Lung microvascular endothelial cell (primary cell): ENCODE measurements around the gene SH3D21. TPM values are rescaled to one million over a fixed set of nuclear protein-coding genes. Genes with fewer than 3 reads are reported as not detected.

Experiments
- DNase-seq, 2 donors: peaks; one replicate each; pipeline versions ENCODE4 v3.0.0 to v3.0.0-alpha.2; 2010; ENCODE audit warnings: low read depth in 2 of 2
- total RNA-seq: library from RNA; depleted of rRNA; stranded (reverse); fragments of >200 nt; gene quantifications from 2 replicates; pipeline ENCODE4 v1.2.1, GENCODE V29; 2014

Gene SH3D21
- total RNA-seq, 1 donor from 2014 or later = 0.99 TPM

DNA sequence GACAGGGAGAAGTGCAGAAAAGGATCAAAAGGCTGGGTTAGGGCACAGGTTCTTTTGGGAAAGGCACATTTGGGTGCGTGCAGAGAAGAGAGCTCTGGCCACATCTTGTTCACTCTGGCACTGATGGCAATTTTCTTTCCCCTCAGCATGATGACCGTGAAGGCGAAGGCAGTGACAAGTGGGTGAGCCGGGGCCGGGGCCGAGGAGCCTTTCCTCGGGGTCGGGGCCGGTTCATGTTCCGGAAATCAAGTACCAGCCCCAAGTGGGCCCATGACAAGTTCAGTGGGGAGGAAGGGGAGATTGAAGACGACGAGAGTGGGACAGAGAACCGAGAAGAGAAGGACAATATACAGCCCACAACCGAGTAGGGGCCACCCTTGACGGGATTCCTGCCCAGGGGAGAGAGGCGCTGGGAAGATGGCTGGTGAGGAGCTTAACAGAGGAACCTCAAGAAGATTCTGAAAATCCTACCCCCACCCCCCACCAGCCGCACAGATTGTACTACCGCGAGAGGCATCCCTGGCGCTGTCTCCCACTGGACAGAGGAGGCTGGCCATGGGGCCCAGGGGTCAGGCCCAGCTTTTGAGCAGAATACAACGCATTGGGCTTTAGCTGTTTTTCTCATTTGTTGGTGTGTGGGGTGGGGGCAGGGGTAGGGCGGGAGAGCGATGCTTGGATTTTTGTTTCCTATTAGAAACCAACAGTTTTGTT lies 2.4 kb upstream of the SH3D21 start:
- DNase-seq = no peak

DNA sequence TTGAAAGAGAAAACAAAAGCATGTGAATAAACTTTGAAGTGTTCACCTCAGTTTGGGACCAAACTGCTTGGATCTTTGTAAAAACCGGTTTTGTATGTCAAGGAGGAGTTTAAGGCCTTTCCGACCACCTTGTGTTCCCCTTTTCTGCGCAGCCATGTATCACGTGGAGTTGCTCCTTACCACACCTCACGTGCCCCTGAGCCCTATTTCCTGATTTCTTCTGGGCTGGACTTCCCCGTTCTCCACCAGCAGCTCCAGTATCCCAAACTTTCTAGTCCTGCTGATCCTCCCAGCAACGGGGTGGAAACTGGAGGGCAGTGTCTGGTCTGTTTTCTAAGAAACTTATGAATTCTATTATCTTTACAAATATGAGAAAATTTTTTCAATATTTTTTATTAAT lies 1.6 kb upstream of the SH3D21 start:
- DNase-seq = no peak

DNA sequence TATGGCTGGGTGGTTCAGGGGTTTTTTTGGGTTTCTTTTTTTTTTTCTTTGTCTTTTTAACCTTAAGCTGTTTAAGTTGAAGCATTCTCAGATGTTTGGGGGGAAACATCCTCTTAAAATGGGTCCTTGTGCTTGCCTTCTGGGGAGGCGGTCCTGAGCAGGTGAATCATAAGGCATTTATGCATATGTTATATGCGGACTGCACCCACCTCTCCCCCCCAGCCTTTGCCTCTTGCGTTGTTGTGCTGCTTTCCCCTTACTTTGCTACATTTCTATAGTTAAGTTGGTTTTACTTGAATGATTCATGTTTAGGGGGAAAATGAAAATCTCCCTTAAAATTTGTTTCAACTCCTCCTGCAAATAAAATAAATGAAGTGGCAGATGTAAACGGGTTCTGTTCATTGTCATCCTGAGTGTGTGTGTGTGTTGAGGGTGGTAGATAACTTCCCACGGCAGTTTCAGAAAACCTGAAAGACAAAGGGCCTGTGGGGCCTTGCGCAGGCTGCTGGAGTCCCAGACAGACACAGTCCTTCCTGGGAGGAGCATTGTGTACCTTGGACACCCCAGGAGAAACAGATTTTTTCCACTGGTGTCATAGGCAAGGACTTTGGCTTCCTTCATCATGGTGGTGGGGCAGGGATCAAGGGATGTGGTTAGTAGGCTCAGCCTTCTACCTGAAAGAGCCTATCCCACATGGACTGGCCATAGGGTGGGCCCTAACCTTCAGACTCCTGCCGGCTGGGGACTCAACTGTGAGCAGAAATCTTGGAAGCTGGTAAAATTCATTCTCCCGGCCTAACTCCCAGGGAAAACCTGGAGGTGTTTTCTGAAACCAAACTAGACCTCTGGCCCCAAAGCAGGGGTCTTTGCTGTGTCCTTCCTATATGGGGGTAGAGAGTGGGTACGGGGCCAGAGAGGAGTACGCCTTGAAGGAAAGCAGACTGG lies 926 bp upstream of the SH3D21 start:
- no peak for DNase-seq

DNA sequence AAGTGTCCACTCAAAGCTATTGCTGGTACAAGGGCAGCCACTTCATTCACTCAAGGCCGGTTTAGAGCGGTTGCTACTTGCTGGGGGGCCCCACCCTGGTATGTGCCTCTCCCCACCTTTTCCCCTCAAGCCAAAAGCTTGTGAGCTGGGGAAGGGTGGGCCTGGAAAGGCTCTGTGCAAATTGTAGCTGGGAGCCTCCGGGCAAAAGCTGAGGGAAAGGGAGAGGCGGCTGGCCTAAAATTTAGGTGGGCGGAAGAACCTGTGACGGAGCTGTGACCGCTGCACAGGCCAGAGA lies 306 bp upstream of the SH3D21 start:
- DNase-seq = no peak

DNA sequence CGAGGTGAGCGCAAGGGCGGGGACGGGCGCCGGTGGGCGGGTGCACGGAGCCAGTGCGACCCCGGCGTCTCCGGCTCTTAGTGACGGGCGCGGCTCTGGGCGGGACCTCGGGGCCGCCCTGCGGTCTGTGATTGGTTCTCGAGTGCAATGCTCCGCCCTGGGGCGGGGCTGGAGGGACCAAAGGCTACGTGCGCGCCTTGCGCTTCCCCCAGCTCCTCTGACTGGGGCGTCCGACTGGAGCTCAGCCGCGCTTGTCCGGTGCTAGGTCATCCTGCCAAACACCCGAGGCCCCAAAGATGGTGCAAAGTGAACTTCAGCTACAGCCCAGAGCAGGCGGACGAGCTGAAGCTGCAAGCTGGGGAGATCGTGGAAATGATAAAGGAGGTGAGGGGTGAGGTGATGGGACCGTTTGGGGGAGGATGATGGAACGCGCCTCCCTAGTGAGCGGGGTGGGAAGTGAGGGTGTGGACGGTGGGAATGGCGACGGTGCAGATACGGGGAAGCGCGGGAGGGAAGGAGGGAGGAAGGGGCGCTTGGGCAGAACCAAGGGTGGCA lies 811 bp downstream of the SH3D21 start:
- peak; percentile 92 to 93 for DNase-seq

DNA sequence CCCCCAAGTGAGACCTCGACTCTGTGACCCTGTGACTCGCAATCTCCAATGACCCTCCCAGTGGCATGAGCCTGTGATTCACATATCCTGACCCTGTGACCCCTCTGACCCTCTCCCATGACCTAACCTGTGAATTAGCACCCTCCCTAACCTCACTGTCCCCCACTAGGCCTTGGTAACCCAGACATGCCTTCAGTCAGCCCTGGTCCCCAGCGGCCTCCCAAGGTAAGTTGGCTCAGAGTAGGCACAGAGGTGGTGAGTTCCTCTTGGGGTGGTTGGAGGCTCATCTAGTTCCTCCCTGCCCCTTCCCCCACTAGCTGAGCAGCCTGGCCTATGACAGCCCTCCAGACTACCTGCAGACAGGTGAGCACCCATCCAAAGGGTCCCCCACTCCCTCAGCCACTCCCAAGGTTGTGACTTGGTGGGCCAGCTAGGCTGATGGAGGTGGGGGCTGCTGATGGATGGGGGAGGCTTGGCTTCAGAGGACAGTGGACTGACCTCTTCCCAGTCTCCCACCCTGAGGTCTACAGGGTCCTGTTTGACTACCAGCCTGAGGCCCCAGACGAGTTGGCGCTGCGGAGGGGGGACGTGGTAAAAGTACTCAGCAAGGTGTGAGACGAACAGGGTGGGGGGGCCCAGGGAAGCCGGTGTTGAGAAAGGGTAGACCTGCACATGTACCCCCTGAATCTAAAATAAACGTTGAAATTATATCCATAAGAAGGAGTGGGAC lies 1.6 kb downstream of the SH3D21 start:
- DNase-seq = no peak

DNA sequence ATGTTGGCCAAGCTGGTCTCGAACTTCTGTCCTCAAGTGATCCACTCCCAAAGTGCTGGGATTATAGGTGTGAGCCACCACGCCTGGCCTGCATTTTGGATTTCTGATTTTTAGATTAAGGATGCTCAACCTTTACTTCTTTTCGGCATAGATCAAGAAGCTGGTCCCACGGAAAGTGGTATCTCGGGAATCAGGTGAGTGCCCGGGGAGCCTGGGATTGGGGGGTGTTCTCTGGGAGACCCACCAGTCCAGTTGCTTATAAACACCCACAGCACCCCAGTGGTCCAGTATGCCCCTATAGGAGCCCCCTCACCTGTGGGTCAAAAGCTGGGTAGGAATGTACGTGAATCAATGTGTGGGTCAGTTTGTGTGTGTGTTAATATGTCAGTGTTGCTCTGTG lies 3.2 kb downstream of the SH3D21 start:
- no peak for DNase-seq

DNA sequence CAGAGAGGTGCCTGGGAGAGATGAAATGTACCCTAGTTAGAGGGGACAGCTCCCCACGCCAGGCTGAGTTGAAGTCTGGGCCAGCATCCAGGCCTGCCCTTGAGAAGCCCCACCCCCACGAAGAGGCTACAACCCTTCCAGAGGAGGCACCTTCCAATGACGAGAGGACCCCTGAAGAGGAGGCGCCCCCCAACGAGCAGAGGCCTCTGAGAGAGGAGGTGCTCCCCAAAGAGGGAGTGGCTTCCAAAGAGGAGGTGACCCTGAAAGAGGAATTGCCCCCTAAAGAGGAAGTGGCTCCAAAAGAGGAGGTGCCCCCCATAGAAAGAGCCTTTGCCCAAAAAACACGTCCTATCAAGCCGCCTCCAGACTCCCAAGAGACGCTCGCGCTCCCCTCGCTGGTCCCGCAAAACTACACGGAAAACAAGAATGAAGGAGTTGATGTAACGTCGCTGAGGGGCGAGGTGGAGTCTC lies 14.2 kb downstream of the SH3D21 start:
- no peak for DNase-seq

DNA sequence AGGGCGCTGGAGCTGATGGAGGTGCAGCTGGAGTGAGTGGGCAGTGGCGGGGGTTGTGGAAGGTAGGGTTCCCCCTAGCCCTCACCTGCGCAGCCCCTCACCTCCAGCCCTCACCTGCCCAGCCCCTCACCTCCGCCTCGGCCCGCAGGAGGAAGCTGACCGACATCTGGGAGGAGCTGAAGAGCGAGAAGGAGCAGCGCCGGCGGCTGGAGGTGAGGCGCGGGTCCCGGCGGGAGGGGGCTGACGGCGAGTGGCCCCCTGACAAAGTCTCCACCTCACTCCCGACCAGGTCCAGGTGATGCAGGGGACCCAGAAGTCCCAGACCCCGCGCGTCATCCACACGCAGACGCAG lies 14.6 kb downstream of the SH3D21 start:
- DNase-seq = no peak

DNA sequence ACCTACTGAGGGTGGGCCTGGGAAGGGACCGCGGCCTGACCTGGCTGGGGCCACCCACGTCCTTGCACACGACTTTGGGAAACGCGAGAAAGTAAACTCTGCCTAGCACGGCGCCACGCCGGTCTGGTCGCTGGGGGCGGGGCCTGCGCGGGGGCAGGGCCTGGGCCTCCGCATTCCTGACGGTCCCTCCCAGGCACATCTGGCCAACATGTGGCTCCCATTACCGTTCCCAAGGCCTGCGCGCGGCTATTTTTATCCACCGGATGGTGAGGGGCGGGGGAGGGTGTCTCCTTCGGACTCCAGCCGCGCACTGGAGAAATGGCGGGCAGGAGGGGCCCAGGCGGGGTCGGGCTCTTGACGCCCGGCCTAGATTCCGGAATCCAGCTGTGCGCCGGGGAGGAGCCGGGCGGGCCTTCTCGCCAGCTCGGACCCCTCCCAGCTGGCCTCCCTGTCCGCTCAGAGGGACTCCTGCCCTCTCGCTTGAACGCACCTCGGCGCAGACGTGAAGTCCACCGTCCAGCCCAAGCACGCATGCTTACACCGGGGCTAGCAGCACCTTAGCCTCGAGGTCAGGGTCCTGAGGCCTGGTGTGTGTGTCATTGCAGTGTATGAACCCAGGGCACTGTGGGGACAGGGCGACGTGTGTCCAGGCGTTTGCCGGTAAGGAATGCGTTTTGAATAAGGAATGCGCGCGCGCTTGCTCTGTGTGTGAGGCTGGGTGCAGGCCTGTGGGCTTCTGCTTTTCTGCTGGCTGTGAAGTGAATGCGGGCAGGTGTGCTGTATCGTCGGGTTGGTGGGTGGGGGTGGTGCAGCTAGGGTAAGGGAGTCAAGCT lies 15.2 kb downstream of the SH3D21 start:
- no peak for DNase-seq

DNA sequence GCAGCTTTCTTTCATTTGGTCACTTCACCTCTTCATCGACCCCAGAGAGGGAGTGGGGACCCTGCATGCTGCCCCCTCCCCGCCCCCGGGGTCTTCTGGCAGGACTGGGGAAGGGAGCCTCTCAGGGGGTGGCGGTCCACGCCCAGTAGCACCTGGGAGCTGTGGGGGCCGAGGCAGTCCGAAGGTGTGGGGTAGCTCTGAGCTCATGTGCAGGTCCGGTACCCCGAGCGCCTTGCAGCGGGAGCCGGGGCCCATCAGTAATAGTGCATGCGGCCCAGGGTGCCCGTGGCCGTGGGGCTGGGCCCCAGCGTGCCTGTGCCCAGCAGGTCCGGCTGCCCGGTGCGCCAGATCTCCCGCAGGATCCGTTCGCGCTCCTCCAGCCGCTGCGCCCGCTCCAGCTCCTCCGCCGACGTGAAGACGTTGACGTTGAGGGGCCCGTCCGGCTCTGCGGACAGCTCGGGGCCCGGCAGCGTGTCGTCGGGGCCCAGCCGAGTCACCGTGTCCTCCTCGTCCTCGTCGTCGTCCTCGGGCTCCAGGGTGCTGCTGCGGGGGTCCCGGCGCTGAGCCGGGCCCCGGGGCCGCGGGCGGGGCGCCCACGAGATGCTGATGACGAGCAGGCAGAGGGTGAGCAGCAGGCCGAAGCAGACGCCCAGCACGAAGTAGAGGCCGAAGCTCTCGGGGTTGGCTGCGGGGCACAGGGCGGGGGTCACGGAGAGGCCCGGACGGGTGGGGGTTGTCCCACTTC lies 16.0 kb downstream of the SH3D21 start:
- no peak for DNase-seq

DNA sequence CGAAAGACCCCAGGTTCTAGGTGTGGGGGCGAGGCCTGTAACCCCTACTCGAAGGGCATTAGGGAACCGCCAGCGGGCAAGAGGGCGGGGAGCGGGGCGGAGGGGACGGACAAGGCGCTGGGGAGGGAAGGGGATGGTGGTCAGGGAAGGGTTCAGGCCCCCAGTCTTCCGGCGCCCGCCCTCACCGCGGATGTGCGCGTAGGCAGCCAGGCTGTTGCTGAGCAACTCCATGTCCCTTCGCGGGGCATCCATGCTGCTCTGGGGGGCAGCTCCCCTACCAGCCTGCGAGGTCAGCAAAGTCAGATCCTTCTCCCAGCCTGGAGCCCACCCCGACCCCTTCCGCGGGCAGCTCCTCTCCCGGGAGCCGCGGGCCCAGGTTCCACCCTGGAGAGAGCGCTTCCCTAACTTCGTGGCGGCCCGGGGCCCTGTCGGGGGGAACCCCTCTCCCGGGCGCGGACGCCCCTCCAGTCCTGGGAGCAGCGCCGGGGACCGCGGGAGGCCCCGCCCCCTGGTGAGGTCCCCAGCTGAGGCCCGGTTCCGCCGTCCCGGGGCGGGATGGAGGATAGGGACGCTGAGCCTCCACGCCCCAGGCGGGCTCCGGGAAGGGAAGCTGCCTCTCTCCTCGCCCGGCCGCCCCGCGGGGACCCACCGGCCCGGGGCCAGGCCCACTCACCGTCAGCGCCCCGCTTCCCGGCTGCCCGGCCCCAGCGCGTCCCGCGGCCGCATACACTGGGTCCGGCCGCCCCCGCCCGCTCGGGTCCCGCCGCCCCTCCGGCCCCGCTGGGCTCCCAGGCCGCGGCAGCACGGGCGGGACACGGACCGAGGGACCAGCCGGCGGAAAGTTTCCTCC lies 16.8 kb downstream of the SH3D21 start:
- peak; percentile 36 to 62 for DNase-seq

DNA sequence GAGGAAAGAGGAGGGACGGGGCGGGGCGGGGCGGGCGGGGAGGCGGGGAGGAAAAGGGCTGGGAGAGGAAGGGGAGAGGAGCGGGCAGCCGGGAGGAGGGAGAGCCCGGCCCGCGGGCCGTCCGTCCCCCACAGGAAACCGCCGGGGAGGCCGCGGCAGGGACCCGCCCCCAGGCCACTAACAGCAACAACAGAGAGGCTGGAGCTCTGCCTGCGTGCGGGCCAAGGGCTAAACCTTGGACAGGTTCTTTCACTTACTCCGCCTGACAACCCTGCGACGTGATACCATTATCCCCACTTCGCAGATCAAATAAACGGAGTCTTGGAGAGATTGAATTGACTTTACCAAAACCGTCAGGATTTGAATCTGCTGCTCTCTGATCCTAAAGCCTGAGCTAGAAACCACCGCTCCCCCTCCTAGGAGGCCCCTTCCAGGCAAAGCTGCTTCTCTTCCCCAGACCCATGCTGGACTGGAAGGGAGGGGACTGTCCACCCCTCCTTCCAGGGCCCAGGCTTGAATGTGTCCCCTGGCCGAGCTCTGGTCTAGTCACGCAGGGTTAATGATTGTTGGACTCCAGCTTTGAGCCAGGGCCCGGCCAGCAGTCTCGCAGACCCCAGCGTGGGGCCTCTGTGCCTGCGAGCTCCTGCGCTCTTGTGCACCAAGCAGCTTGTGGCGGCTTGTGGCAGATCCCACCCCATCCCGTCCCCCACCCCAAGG lies 17.6 kb downstream of the SH3D21 start, which contains the start of gene EVA1B:
Gene EVA1B (minus strand): TSS at position 10 of the 717 bp plus-strand sequence. CDS start 608 bp downstream, outside the sequence.
- peak; percentile 87 to 89 for DNase-seq

DNA sequence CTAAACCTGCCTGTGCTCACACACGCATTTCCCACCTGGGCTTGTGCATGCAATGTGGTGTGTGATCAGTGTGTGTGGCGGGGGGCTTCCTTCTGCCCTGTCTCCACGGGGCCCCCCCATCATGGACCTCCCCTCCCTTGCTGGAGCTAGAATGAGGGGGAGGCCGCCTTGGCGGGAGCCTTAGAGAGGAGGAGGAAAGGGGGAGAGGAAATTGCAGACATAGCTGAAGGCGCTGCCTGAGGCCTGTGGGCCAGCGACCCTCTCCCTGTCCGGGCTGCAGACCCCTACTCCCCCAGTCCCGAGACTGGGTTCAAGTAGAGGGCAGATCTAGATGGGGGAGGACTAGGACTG lies 18.2 kb downstream of the SH3D21 start:
- no peak for DNase-seq

DNA sequence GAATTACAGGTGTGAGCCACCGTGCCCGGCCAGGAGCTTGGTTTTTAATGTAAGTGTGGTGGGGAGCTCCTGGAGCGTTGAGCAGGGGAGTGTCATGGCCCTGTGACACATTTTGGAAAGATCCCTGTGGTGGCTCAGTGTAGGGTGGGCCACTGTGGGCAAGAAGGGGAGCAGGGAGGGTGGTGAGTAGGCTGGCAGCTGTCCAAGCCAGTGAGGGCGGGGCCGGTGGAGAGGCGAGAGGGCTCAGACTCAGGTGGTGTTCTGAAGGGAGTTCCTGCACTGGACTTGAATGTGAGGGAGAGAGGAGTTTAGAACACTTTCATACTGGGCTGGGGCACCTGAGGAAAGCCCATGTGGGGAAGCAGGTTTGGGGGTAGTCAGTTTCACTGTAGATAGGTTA lies 20.3 kb downstream of the SH3D21 start:
- DNase-seq = no peak

DNA sequence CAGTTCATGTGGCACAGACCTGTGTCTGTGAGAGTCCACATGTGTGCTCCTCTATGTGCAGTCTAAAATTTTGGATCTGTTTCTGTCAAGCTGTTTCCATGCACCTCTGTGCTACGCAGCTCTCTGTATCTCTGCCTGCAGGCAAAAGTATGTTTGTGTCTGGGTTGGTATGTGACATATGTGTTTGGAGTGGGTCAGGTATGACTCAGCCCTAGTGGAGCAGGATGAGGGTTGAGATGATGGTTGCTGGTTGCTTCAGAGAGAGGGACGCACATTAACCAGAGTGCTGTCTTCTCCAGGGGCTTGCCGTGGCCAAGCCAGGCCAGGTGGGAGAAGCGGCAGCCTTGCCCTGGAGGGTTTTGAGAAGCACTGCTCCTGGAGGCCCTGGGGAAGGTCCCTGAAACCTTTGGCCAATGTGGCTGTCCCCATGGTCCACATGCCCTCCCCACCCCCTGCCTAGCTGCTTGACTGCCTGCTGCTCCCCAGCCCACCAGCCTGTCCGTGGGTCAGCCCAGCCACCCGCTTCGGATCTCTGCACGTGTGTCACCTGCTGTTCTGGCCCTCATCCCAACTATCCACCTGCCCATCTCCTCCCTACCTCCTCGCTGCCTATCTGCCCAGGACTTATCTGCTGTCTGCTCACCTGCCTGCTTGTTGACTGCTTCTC lies 21.4 kb downstream of the SH3D21 start:
- peak in 1 of 2 donors; percentile 42 for DNase-seq

DNA sequence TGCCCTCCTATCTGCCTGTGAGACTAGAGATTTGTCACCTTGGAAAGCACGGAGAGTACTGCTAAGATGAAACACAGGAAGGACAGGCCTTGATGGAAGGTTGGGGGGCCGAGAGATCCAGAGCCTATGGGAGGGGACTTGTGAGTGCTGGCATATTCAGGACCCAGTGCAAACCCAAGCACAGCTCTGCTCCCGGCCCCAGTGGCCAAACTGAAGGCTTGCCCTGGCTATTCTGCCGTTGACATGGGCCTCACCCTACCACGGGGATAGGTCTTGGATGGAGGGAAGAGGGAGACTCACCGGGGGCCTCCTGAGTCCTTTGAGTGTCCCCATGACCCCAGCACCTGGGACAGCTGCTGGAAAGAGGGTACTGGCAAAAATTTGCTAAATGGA lies 21.9 kb downstream of the SH3D21 start:
- DNase-seq = no peak

DNA sequence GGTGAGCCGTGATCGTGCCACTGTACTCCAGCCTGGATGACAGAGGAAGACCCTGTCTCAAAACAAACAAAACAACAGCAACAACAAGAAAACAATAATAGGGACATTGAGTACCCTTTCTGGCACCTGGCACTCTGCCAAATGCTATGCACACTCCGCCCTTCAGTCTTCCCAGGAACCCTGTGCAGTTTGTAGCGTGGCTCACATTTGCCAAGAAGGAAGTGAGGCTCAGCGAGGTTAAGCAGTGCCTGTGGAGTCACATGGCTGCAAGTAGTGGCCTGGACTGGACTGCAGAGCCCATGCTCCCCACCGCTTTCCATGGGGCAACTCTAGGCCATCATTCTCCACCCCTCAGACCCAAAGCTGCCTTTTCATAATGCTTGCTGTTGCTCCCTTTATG lies 22.5 kb downstream of the SH3D21 start:
- DNase-seq = peak in 1 of 2 donors; percentile 79
